Measurements from ENCODE around the gene HBG2. TPM values are rescaled to one million over a fixed set of nuclear protein-coding genes. Genes with fewer than 3 reads are reported as not detected.

Gene HBG2
- total and polyA plus RNA-seq, 2 experiments from 2014 or later, result not detected

DNA sequence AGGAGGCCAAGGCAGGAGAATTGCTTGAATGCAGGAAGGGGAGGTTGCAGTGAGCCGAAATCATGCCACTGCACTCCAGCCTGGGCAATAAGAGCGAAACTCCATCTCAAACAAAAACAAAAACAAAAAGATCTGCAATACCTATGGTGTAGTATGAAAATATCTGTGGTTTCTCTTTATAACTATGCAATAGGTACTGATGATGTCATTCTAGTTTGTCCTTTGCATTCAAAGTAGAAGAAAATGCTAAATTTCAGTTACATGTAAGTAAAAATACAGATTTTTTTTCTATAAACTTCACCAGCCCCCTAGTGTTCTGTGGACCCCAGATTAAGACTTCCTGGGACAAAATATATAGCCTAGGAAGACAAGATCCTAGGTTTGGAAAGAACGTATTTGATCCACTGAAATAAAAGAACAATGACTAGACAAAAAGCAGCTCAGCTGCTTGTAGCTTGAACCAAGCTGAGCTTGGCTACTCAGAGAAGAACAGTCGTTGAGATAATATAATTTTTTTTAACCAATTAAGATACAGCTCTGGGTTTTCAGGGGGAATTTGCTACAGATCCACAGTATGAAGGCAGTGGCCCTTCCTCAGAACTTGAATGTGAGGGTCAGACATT, 17.9 kb upstream of the HBG2 start:
- no peaks in the 10 kb centered on the region for H3K79me2 ChIP-seq

GRCh38 chr11:5269715-5270147, 15.2 kb upstream of the HBG2 start, which contains the start of gene HBE1:
HBE1 (minus strand) TSS chr11:5269945; CDS start chr11:5269890, 55 bp downstream.
- Histone ChIP-seq H3K79me2 (no peaks in the 10 kb centered on the region), H4K20me1 (ENCODE audit: insufficient read depth, poor library complexity, severe bottlenecking) (no peaks in the 10 kb centered on the region), H3K9me3 (ENCODE audit: low read depth) (no peaks in the 10 kb centered on the region), H2AFZ (no peak within 1 kb of the TSS), H3K4me1 (ENCODE audit: insufficient read depth) (no peaks in the 10 kb centered on the region), H3K27ac (no peak within 1 kb of the TSS), H3K27me3 (no peaks in the 10 kb centered on the region), H3K4me2 (no peak within 1 kb of the TSS), H3K36me3 (replicated peaks; ENCODE audit: insufficient read depth, low read depth) (no peaks in the 10 kb centered on the region), H3K4me3 (no peak within 1 kb of the TSS), H3K9me2 (replicated peaks; ENCODE audit: insufficient read depth) (no peaks in the 10 kb centered on the region)
- WGBS (ENCODE audit: low lambda C conversion rate, missing lambda C conversion rate), result 74% methylated on average over 4 of the region's 4 CpGs
- DNase-seq (ENCODE audit: low spot score), result no peak
- no peak for TF ChIP-seq EZH2 (IDR thresholded peaks at IDR 0.05; ENCODE audit: borderline replicate concordance)
- no peak for TF ChIP-seq EZH2phosphoT487 (IDR thresholded peaks at IDR 0.05; ENCODE audit: low read depth, severe bottlenecking, unreplicated experiment)
- TF ChIP-seq CTCF (IDR thresholded peaks at IDR 0.05; ENCODE audit: poor library complexity), result no peak

More for the DNA sequence above, 17.9 kb upstream of the HBG2 start:
- DNase-seq (ENCODE audit: low spot score), result no peak
- no peak overlapping the region for H3K4me2 ChIP-seq
- H3K36me3 ChIP-seq (replicated peaks; ENCODE audit: insufficient read depth, low read depth), result no peaks in the 10 kb centered on the region
- TF ChIP-seq EZH2phosphoT487 (IDR thresholded peaks at IDR 0.05; ENCODE audit: low read depth, severe bottlenecking, unreplicated experiment) (no peak), CTCF (IDR thresholded peaks at IDR 0.05; ENCODE audit: poor library complexity) (no peak), EZH2 (IDR thresholded peaks at IDR 0.05; ENCODE audit: borderline replicate concordance) (no peak)
- H3K9me3 ChIP-seq (ENCODE audit: low read depth), result no peaks in the 10 kb centered on the region
- no peaks in the 10 kb centered on the region for H3K27me3 ChIP-seq
- H4K20me1 ChIP-seq (ENCODE audit: insufficient read depth, poor library complexity, severe bottlenecking), result no peaks in the 10 kb centered on the region
- no peak overlapping the region for H3K27ac ChIP-seq
- no peak overlapping the region for H2AFZ ChIP-seq
- WGBS (ENCODE audit: low lambda C conversion rate, missing lambda C conversion rate), result 68% methylated on average over 4 of the region's 4 CpGs
- no peak overlapping the region for H3K4me3 ChIP-seq
- H3K4me1 ChIP-seq (ENCODE audit: insufficient read depth), result no peaks in the 10 kb centered on the region
- H3K9me2 ChIP-seq (replicated peaks; ENCODE audit: insufficient read depth), result no peaks in the 10 kb centered on the region

DNA sequence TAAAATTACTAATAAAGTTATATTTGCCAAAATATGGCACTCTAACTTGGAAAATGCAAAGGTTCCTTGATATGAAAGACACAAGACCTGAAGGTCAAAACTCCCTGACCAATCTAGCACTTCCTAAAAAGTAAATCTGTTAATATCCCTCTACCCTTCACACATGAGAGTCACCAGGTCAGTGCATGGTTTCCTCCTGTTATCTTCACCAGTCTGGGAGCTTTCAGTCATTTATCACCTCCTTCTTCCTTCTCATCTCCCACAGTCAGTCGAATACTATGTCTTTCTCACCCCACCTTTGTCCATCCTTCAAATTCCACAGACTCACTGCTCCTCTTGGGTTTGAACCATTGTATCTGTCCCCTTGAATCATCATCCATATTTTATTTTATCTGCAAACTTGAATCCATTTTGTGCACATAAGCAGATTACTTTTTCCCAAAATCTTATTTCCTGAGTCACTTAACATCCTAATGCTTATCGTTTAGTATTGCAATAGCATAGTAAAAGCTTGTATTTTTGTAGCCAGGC, 12.5 kb upstream of the HBG2 start:
- Histone ChIP-seq H3K4me3 (no peak overlapping the region), H3K27me3 (no peaks in the 10 kb centered on the region), H3K27ac (no peak overlapping the region), H3K4me2 (no peak overlapping the region), H3K9me3 (ENCODE audit: low read depth) (no peaks in the 10 kb centered on the region), H2AFZ (no peak overlapping the region), H3K36me3 (replicated peaks; ENCODE audit: insufficient read depth, low read depth) (no peaks in the 10 kb centered on the region), H3K79me2 (no peaks in the 10 kb centered on the region), H4K20me1 (ENCODE audit: insufficient read depth, poor library complexity, severe bottlenecking) (no peaks in the 10 kb centered on the region), H3K9me2 (replicated peaks; ENCODE audit: insufficient read depth) (no peaks in the 10 kb centered on the region), H3K4me1 (ENCODE audit: insufficient read depth) (no peaks in the 10 kb centered on the region)
- no peak for DNase-seq (ENCODE audit: low spot score)
- no peak for TF ChIP-seq CTCF (IDR thresholded peaks at IDR 0.05; ENCODE audit: poor library complexity)
- TF ChIP-seq EZH2phosphoT487 (IDR thresholded peaks at IDR 0.05; ENCODE audit: low read depth, severe bottlenecking, unreplicated experiment), result no peak
- TF ChIP-seq EZH2 (IDR thresholded peaks at IDR 0.05; ENCODE audit: borderline replicate concordance), result no peak
- 85% methylated on average over 2 of the region's 2 CpGs for WGBS (ENCODE audit: low lambda C conversion rate, missing lambda C conversion rate)
